ENCODE results near the gene GALNT6. TPM values are rescaled to one million over a fixed set of nuclear protein-coding genes. Genes with fewer than 3 reads are reported as not detected.

Gene GALNT6
- total and polyA plus RNA-seq, 2 donors (not counting 3 experiments of a cell fraction or from before 2014, with no cell fraction given) = 18.7 to 39.2 TPM

DNA sequence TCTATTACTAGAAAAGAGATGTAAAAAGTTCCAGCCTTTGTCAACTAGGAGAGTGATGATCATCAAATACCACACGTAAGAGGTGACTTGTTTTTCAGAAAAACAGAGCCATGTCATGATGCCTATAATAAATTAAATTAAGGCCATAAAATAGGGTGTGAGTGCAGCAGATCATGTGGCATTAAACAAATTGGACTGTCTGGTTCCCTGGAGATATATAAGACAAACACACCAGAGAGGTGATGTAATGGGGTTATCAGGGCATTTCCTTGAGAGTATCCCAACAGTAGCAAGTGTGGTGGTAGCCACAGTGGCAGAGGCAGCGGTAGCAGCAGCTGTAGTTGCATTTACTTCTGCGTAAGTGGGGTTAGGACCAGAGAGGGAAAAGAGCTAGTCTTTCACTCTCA, 14.6 kb upstream of the GALNT6 start:
- H3K27me3 ChIP-seq (ENCODE audit: control insufficient read depth in 2 of 2, insufficient read depth in 2 of 2, low read length in 2 of 2) = no peaks in the 10 kb centered on the region
- no peaks in the 10 kb centered on the region for H3K9me3 ChIP-seq (replicated peaks; ENCODE audit: control insufficient read depth, insufficient read depth, low read length)
- no peak overlapping the region for H3K4me3 ChIP-seq (replicated peaks in 1 of 3; ENCODE audit: insufficient read depth in 1 of 3, low read depth in 1 of 3, low read length in 3 of 3)
- no TSS peak for BruUV-seq (replicated peaks)
- H3K9ac ChIP-seq (replicated peaks; ENCODE audit: extremely low read depth, insufficient read depth, low read length) = no peak overlapping the region
- no peak overlapping the region for H2AFZ ChIP-seq (ENCODE audit: low read depth, low read length)
- dilution Hi-C loops (cut with MboI; ENCODE audit: extremely low pct_ligation_motif_present, low sequenced_read_pairs) = no loop called here
- no peaks in the 10 kb centered on the region for H3K79me2 ChIP-seq (ENCODE audit: control insufficient read depth, insufficient read depth, low read length)
- no peak for TF ChIP-seq JUN (IDR thresholded peaks at IDR 0.05; ENCODE audit: borderline replicate concordance, insufficient read depth, insufficient read length, low read depth)
- no peak for TF ChIP-seq GATA2 (IDR thresholded peaks at IDR 0.05; ENCODE audit: insufficient read depth, insufficient read length, low read depth, low read length)
- TF ChIP-seq MYC (IDR thresholded peaks at IDR 0.05; ENCODE audit: low read depth, low read length) = no peak
- no peak for TF ChIP-seq POLR2AphosphoS5 (IDR thresholded peaks at IDR 0.05; ENCODE audit: insufficient read depth, low read depth, low read length)
- TF ChIP-seq, protein P1, sequence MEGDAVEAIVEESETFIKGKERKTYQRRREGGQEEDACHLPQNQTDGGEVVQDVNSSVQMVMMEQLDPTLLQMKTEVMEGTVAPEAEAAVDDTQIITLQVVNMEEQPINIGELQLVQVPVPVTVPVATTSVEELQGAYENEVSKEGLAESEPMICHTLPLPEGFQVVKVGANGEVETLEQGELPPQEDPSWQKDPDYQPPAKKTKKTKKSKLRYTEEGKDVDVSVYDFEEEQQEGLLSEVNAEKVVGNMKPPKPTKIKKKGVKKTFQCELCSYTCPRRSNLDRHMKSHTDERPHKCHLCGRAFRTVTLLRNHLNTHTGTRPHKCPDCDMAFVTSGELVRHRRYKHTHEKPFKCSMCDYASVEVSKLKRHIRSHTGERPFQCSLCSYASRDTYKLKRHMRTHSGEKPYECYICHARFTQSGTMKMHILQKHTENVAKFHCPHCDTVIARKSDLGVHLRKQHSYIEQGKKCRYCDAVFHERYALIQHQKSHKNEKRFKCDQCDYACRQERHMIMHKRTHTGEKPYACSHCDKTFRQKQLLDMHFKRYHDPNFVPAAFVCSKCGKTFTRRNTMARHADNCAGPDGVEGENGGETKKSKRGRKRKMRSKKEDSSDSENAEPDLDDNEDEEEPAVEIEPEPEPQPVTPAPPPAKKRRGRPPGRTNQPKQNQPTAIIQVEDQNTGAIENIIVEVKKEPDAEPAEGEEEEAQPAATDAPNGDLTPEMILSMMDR (IDR thresholded peaks at IDR 0.05; ENCODE audit: extremely low read depth in 1 of 2, insufficient read depth in 1 of 2, low read depth in 1 of 2, low read length in 2 of 2) = no peak
- TF ChIP-seq, protein P2, sequence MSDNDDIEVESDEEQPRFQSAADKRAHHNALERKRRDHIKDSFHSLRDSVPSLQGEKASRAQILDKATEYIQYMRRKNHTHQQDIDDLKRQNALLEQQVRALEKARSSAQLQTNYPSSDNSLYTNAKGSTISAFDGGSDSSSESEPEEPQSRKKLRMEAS (IDR thresholded peaks at IDR 0.05; ENCODE audit: insufficient read depth, insufficient read length) = no peak
- TF ChIP-seq FOS (IDR thresholded peaks at IDR 0.05; ENCODE audit: borderline replicate concordance, insufficient read depth, low read length) = no peak
- no peak for TF ChIP-seq EZH2 (IDR thresholded peaks at IDR 0.05; ENCODE audit: borderline replicate concordance, low read depth, low read length, severe bottlenecking)
- TF ChIP-seq POLR2A (IDR thresholded peaks at IDR 0.05; ENCODE audit: low read depth, low read length) = no peak
- no peaks in the 10 kb centered on the region for H3K36me3 ChIP-seq (ENCODE audit: control insufficient read depth in 2 of 2, extremely low read depth in 1 of 2, insufficient read depth in 2 of 2, low read length in 2 of 2)
- ChIA-PET POLR2A (no interaction called here), CTCF (interaction anchor here (1.3 kb wide), 1 partner anchor 9 kb away, joined by 3 read pairs; no protein-coding TSS in a partner anchor)
- H3K4me2 ChIP-seq (ENCODE audit: insufficient read depth, low read length) = no peak overlapping the region
- FAIRE-seq = no peak
- H3K4me1 ChIP-seq (ENCODE audit: control insufficient read depth, extremely low read depth, insufficient read depth, low read length) = no peaks in the 10 kb centered on the region
- no peaks in the 10 kb centered on the region for H3K9me1 ChIP-seq (replicated peaks; ENCODE audit: control insufficient read depth, extremely low read depth, insufficient read depth, low read length)
- no peak overlapping the region for H3K27ac ChIP-seq (ENCODE audit: insufficient read depth, low read depth, low read length)
- DNase-seq (ENCODE audit: low read depth, low spot score) = no peak
- intact Hi-C loops (cut with micrococcal nuclease) = no loop called here
- H4K20me1 ChIP-seq (replicated peaks; ENCODE audit: control insufficient read depth, extremely low read depth, insufficient read depth, low read length) = no peaks in the 10 kb centered on the region
